Measurements from ENCODE around the gene VSIG2.

The VSIG2 gene

DNA sequence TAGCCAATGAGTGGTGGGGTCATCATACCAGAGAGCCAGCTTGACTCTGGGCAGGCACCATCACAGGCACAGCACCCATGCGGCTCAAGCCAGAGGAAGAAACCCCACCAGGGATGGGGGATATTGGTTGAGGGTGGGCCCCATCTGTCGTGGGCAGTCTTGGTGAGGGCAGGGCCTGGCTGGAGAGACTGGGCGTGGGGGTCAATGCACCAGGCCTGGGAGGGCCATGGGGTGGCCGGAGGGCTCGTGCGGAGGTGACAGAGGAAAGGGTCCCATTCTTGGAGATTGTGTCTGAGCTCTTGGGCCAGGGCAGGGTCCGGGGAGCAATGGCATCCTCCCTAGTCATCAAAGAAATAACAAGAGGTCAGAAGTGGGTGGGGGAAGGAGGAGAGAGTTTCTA is 1.6 kb upstream of the VSIG2 start:
- TF ChIP-seq, protein P1, sequence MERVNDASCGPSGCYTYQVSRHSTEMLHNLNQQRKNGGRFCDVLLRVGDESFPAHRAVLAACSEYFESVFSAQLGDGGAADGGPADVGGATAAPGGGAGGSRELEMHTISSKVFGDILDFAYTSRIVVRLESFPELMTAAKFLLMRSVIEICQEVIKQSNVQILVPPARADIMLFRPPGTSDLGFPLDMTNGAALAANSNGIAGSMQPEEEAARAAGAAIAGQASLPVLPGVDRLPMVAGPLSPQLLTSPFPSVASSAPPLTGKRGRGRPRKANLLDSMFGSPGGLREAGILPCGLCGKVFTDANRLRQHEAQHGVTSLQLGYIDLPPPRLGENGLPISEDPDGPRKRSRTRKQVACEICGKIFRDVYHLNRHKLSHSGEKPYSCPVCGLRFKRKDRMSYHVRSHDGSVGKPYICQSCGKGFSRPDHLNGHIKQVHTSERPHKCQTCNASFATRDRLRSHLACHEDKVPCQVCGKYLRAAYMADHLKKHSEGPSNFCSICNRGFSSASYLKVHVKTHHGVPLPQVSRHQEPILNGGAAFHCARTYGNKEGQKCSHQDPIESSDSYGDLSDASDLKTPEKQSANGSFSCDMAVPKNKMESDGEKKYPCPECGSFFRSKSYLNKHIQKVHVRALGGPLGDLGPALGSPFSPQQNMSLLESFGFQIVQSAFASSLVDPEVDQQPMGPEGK (CRISPR knock-in tag; IDR thresholded peaks at IDR 0.05; ENCODE audit: borderline replicate concordance), result no peak
- TF ChIP-seq ZNF8 (CRISPR knock-in tag; IDR thresholded peaks at IDR 0.05), result no peak
- no peak for TF ChIP-seq PPARA (CRISPR knock-in tag; IDR thresholded peaks at IDR 0.05; ENCODE audit: borderline replicate concordance)
- TF ChIP-seq, protein P2, sequence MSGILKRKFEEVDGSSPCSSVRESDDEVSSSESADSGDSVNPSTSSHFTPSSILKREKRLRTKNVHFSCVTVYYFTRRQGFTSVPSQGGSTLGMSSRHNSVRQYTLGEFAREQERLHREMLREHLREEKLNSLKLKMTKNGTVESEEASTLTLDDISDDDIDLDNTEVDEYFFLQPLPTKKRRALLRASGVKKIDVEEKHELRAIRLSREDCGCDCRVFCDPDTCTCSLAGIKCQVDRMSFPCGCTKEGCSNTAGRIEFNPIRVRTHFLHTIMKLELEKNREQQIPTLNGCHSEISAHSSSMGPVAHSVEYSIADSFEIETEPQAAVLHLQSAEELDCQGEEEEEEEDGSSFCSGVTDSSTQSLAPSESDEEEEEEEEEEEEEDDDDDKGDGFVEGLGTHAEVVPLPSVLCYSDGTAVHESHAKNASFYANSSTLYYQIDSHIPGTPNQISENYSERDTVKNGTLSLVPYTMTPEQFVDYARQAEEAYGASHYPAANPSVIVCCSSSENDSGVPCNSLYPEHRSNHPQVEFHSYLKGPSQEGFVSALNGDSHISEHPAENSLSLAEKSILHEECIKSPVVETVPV (CRISPR knock-in tag; IDR thresholded peaks at IDR 0.05), result no peak
- TF ChIP-seq SNAI2 (CRISPR knock-in tag; IDR thresholded peaks at IDR 0.05), result no peak
- TF ChIP-seq TOX (CRISPR knock-in tag; IDR thresholded peaks at IDR 0.05; ENCODE audit: borderline replicate concordance), result no peak
- no peak for TF ChIP-seq CSDC2 (CRISPR knock-in tag; IDR thresholded peaks at IDR 0.05)
- no peak for TF ChIP-seq OSR1 (CRISPR knock-in tag; IDR thresholded peaks at IDR 0.05)
- TF ChIP-seq, protein P3, sequence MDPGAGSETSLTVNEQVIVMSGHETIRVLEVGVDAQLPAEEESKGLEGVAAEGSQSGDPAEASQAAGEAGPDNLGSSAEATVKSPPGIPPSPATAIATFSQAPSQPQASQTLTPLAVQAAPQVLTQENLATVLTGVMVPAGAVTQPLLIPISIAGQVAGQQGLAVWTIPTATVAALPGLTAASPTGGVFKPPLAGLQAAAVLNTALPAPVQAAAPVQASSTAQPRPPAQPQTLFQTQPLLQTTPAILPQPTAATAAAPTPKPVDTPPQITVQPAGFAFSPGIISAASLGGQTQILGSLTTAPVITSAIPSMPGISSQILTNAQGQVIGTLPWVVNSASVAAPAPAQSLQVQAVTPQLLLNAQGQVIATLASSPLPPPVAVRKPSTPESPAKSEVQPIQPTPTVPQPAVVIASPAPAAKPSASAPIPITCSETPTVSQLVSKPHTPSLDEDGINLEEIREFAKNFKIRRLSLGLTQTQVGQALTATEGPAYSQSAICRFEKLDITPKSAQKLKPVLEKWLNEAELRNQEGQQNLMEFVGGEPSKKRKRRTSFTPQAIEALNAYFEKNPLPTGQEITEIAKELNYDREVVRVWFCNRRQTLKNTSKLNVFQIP (CRISPR knock-in tag; IDR thresholded peaks at IDR 0.05; ENCODE audit: borderline replicate concordance, low read depth), result no peak
- TF ChIP-seq ZNF70 (CRISPR knock-in tag; IDR thresholded peaks at IDR 0.05), result no peak
- TF ChIP-seq ESRRG (CRISPR knock-in tag; IDR thresholded peaks at IDR 0.05), result no peak
- ATAC-seq, result no peak

DNA sequence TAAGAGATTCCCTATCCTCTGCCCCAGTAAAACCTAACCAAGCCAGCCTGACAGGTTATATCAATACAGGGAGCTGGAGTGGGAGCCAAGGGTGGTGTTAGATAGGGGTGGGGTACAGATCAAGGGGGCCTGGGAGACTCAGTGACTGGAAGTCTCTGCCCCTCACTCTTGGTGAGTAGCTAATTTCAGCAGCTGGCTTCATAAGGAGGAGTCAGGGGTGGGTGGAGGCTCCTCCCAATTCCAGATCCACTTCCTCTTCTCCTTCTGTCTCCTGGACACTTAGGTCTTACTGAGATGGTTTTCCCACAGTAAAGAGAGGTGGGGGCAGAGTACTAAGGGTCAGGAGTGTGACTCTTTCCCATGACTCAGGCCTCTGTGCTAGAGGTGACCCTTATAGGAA is 1.1 kb upstream of the VSIG2 start:
- no peak for ATAC-seq
- TF ChIP-seq CSDC2 (CRISPR knock-in tag; IDR thresholded peaks at IDR 0.05), result no peak
- TF ChIP-seq ZNF70 (CRISPR knock-in tag; IDR thresholded peaks at IDR 0.05), result no peak
- no peak for TF ChIP-seq ZC3H10 (CRISPR knock-in tag; IDR thresholded peaks at IDR 0.05)
- no peak for TF ChIP-seq TCF4 (CRISPR knock-in tag; IDR thresholded peaks at IDR 0.05; ENCODE audit: borderline replicate concordance)
- TF ChIP-seq ZFP30 (CRISPR knock-in tag; IDR thresholded peaks at IDR 0.05), result no peak
- TF ChIP-seq TOX (CRISPR knock-in tag; IDR thresholded peaks at IDR 0.05; ENCODE audit: borderline replicate concordance), result no peak
- TF ChIP-seq, protein P2 (CRISPR knock-in tag; IDR thresholded peaks at IDR 0.05), result no peak
- no peak for TF ChIP-seq ZNF8 (CRISPR knock-in tag; IDR thresholded peaks at IDR 0.05)
- TF ChIP-seq, protein P4, sequence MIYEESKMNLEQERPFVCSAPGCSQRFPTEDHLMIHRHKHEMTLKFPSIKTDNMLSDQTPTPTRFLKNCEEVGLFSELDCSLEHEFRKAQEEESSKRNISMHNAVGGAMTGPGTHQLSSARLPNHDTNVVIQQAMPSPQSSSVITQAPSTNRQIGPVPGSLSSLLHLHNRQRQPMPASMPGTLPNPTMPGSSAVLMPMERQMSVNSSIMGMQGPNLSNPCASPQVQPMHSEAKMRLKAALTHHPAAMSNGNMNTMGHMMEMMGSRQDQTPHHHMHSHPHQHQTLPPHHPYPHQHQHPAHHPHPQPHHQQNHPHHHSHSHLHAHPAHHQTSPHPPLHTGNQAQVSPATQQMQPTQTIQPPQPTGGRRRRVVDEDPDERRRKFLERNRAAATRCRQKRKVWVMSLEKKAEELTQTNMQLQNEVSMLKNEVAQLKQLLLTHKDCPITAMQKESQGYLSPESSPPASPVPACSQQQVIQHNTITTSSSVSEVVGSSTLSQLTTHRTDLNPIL (CRISPR knock-in tag; IDR thresholded peaks at IDR 0.05; ENCODE audit: low read depth), result no peak
- TF ChIP-seq ZFP3 (CRISPR knock-in tag; IDR thresholded peaks at IDR 0.05), result no peak
- TF ChIP-seq ARNTL (CRISPR knock-in tag; IDR thresholded peaks at IDR 0.05; ENCODE audit: borderline replicate concordance, low read depth), result no peak

DNA sequence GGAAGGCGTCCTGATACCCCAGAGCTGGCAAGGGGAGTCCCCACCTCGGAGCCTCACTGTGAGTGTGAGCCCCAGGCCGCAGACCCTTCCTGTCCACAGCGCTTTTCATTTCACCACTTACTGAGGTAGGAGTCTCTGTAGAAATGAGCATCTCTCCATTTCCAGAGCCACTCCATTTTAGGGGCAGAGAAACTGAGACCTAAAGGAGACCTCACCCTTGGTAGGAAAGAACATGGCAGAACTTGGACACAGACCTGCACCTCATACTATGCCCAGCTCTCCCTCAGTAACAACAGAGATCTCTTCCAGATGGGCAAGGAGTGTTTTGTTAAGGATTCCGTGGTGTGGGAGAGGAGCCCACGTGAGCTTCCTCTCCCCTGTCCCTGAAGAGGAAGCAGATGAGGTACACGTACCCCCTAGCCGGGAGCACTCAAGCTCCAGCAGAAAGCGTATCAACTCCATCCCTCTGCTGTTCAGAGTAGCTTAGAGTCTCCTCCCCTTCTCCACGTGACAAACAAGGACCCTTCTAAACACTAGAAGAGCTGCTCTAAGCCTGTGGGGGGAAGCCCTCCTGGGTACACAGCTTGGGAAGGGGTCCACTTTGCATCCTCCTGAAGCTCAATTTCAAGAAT is 532 bp upstream of the VSIG2 start:
- no peak for ATAC-seq
- TF ChIP-seq, protein P1 (CRISPR knock-in tag; IDR thresholded peaks at IDR 0.05; ENCODE audit: borderline replicate concordance), result no peak
- TF ChIP-seq ZFP3 (CRISPR knock-in tag; IDR thresholded peaks at IDR 0.05), result no peak
- TF ChIP-seq RARB (CRISPR knock-in tag; IDR thresholded peaks at IDR 0.05), result no peak
- no peak for TF ChIP-seq ZNF565 (CRISPR knock-in tag; conservative IDR thresholded peaks at IDR 0.05; ENCODE audit: low read depth)
- TF ChIP-seq ZC3H10 (CRISPR knock-in tag; IDR thresholded peaks at IDR 0.05), result no peak
- no peak for TF ChIP-seq GLIS3 (CRISPR knock-in tag; IDR thresholded peaks at IDR 0.05)
- no peak for TF ChIP-seq PPARA (CRISPR knock-in tag; IDR thresholded peaks at IDR 0.05; ENCODE audit: borderline replicate concordance)
- no peak for TF ChIP-seq CSDC2 (CRISPR knock-in tag; IDR thresholded peaks at IDR 0.05)
- TF ChIP-seq BACH2 (CRISPR knock-in tag; IDR thresholded peaks at IDR 0.05; ENCODE audit: borderline replicate concordance), result no peak
- no peak for TF ChIP-seq ISL1 (CRISPR knock-in tag; IDR thresholded peaks at IDR 0.05)
- TF ChIP-seq TCF4 (CRISPR knock-in tag; IDR thresholded peaks at IDR 0.05; ENCODE audit: borderline replicate concordance), result no peak
- TF ChIP-seq, protein P5, sequence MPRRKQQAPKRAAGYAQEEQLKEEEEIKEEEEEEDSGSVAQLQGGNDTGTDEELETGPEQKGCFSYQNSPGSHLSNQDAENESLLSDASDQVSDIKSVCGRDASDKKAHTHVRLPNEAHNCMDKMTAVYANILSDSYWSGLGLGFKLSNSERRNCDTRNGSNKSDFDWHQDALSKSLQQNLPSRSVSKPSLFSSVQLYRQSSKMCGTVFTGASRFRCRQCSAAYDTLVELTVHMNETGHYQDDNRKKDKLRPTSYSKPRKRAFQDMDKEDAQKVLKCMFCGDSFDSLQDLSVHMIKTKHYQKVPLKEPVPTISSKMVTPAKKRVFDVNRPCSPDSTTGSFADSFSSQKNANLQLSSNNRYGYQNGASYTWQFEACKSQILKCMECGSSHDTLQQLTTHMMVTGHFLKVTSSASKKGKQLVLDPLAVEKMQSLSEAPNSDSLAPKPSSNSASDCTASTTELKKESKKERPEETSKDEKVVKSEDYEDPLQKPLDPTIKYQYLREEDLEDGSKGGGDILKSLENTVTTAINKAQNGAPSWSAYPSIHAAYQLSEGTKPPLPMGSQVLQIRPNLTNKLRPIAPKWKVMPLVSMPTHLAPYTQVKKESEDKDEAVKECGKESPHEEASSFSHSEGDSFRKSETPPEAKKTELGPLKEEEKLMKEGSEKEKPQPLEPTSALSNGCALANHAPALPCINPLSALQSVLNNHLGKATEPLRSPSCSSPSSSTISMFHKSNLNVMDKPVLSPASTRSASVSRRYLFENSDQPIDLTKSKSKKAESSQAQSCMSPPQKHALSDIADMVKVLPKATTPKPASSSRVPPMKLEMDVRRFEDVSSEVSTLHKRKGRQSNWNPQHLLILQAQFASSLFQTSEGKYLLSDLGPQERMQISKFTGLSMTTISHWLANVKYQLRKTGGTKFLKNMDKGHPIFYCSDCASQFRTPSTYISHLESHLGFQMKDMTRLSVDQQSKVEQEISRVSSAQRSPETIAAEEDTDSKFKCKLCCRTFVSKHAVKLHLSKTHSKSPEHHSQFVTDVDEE (CRISPR knock-in tag; IDR thresholded peaks at IDR 0.05), result no peak
- TF ChIP-seq, protein P4 (CRISPR knock-in tag; IDR thresholded peaks at IDR 0.05; ENCODE audit: low read depth), result no peak
- TF ChIP-seq SNAI2 (CRISPR knock-in tag; IDR thresholded peaks at IDR 0.05), result no peak
- TF ChIP-seq TOX (CRISPR knock-in tag; IDR thresholded peaks at IDR 0.05; ENCODE audit: borderline replicate concordance), result no peak
